Activated T-cell treated with anti-CD3 and anti-CD28 coated beads for 4 hours (primary cell): ENCODE results near the gene FEM1A.
"Not testable (repeated sequence)": the region's sequence is repeated elsewhere in the genome, so short reads cannot be mapped to it uniquely, and the experiment has no call there.

Source experiments
- DNase-seq: peaks from one replicate; pipeline ENCODE4 v3.0.0-alpha.2; 2020

FEM1A gene

DNA sequence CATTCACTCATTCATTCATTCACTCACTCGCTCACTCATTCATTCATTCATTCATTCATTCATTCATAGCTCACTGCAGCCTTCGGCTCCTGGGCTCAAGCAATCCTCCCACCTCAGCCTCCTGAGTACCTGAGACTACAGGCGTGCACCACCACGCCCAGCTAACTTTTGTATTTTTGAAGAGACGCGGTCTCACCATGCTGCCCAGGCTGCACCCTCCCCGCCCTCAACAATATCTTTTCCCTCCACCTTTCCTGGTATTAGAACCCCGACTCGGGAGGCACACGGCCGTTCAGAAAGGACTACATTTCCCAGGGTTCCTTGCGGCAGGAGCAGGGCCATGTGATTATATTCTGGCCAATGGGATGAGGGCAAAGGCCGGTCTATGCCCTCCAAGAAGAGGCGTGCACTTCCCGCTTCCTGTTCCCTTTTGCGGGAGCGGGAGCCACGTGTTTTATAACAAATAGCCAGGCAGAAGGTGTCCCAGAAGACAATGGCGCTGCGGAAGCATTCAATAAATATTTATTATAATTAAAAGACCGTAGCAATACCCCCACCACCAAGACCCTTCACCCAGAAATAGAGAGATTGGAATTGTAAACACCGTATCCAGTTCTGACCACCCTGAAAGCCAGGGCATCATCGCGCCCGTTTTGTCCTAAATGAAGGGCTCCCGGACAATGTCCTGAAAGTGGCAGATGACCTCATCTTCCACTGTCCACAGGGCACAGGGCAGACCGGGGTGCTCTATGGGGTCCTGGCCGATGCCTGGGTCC lies 24.1 kb downstream of the FEM1A start:
- peak; percentile 65 for DNase-seq

GRCh38 chr19:4816202-4816949 lies 24.8 kb downstream of the FEM1A start:
- DNase-seq, result no peak

DNA sequence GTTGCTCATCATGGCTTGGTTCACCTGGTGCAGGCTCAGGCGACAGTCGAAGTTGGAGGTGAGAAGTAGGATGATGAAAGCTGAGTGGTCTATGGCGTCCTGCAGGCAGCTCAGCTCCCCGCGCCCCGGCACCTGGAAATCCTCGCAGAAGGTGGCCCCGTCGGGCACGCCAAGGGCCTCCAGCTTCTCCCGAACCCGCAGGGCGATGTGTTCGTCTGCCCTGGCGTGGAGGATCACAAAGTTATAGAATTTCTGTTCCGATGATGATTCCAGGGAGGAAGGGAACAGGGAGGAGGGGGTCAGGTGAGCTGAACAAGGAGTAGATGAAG lies 25.4 kb downstream of the FEM1A start:
- no peak for DNase-seq

- DNase-seq, result no peak
Observed at GRCh38 chr19:4817467-4818277, 26.1 kb downstream of the FEM1A start.

DNA sequence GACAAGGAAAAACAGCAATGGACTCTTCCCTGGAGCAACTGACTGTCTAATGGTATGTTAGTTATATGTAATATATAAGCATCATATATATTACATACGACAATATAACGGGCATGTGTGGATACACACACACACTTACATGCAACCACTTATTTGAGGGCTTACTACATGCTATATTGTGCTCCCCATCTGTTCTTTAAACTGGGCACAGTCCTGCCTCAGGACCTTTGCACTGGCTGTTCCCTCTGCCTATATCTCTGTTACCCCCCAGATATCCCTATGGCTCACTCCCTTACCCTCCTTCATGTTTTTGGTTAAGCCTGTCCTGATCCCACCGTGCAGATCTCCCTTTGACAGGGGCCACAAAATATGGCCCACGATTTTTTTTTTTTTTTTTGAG lies 29.7 kb downstream of the FEM1A start:
- DNase-seq, result no peak

DNA sequence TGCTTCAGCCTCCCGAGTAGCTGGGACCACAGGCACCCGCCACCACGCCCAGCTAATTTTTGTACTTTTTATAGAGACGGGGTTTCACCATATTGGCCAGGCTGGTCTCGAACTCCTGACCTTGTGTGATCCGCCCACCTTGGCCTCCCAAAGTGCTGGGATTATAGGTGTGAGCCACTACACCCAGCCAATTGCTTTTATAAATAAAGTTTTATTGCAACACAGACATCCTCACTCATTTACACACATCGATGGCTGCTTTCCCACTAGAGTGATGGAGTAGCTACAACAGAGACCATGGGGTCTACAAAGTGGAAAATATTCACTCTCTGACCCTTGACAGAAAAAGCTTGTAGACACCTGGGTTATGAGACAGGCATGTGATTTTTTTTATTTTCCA lies 30.8 kb downstream of the FEM1A start:
- not testable (repeated sequence) for DNase-seq

DNA sequence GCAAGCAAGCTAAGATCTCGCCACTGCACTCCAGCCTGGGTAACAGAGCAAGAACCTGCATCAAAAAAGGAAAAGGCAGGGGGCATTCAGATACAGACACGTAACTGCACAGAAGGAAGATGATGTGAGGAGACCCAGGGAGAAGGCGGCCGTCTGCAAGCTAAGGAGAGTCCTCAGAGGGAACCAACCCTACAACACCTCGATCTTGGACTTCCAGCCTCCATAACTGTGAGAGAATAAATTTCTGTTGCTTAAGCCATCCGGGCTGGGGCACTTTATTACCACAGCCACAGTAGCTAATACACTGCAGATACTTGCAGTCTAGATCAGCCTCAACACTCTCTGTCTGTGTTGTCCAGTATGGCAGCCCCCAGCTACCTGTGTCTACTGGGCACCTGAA lies 32.0 kb downstream of the FEM1A start:
- DNase-seq, result no peak

- no peak for DNase-seq
Observed at GRCh38 chr19:4829001-4829712, 37.6 kb downstream of the FEM1A start.

DNA sequence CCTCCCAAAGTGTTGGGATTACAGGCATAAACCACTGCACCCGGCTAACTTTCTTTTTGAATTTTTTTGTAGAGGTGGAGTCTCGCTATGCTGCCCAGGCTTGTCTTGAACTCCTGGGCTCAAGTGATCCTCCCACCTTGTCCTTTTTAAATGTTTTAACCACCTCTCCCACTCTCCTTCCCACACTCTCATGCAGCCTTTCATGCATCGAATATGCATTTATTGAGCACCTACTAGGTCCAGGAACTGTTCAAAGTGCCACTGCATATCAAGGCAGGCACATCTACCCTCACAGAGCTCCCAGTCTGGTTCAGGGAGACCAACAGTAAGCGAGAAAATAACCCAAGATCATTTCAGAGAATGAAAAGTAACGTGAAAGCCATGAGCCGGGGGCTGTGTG lies 38.8 kb downstream of the FEM1A start:
- no peak for DNase-seq

- no peak for DNase-seq
Observed at GRCh38 chr19:4830768-4831265, 39.3 kb downstream of the FEM1A start.

- peak; percentile 80 for DNase-seq
Observed at GRCh38 chr19:4831304-4831978, 39.9 kb downstream of the FEM1A start, which contains the start of gene TICAM1. TSS of gene TICAM1 (minus strand) at chr19:4831712. CDS start at chr19:4818377, 13,335 bp downstream.

GRCh38 chr19:4831979-4832340 lies 40.4 kb downstream of the FEM1A start:
- not testable (repeated sequence) for DNase-seq

DNA sequence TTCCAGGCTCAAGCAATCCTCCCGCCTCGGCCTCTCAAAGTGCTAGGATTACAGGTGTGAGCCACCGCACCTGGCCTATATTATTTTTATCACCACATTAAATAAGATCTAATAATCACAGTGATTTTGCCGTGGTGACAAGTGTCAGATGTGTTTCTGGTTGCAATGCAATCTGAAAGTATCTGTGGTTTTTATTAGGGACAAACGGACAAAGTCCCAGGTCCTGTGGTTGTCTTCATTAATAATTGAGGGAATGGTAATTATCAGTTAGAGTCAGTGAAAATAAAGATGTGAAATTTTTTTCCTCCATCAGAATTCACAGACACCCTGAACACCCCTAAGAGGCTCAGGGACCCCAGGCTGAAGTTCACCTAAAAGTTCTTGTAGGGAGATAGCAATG lies 41.2 kb downstream of the FEM1A start:
- no peak for DNase-seq

DNA sequence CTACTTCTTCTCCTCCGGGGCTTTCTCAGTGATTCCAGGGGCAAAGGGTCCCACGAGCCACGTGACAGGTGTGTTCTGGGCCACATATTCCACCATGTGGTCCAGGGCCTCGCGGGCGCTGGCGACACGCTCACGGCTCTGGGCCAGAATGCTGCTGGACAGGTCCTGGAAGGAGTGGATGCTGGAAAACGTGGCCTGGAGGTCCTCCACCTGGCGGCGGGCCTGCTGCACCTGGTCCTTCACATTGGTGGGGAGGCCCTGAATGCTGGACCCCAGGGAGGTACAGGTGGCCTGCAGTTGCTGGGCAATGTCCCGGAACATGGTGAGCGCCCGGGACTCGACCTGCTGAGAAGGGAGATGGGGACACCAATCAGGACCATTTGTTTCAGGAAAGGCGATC lies 47.7 kb downstream of the FEM1A start:
- no peak for DNase-seq

DNA sequence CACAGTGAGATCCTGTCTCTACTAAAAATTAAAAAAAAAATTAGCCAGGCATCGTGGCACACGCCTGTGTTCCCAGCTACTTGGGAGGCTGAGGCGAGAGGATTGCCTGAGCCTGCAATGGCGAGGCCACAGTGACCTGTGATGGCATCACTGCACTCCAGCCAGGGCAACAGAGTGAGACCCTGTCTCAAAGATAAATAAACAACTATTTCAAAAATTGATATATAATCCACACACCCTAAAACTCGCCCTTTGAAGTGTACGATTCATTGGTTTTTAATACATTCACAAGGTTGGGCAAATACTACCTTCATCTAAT lies 52.1 kb downstream of the FEM1A start:
- DNase-seq, result no peak

GRCh38 chr19:4844348-4845179 lies 53.0 kb downstream of the FEM1A start:
- no peak for DNase-seq

DNA sequence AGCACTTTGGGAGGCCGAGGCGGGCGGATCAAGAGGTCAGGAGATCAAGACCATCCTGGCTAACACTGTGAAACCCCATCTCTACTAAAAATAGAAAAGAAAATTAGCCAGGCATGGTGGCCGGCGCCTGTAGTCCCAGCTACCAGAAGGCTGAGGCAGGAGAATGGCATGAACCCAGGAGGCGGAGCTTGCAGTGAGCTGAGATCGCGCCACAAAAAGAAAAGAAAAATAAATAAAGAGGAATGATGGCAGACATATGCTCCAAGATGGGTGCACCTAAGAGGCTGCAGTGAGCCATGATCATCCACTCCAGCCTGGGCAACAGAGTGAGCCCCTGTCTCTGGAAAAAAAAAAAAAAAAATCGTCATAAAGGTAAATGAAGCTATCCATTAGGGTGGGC lies 54.4 kb downstream of the FEM1A start:
- not testable (repeated sequence) for DNase-seq

DNA sequence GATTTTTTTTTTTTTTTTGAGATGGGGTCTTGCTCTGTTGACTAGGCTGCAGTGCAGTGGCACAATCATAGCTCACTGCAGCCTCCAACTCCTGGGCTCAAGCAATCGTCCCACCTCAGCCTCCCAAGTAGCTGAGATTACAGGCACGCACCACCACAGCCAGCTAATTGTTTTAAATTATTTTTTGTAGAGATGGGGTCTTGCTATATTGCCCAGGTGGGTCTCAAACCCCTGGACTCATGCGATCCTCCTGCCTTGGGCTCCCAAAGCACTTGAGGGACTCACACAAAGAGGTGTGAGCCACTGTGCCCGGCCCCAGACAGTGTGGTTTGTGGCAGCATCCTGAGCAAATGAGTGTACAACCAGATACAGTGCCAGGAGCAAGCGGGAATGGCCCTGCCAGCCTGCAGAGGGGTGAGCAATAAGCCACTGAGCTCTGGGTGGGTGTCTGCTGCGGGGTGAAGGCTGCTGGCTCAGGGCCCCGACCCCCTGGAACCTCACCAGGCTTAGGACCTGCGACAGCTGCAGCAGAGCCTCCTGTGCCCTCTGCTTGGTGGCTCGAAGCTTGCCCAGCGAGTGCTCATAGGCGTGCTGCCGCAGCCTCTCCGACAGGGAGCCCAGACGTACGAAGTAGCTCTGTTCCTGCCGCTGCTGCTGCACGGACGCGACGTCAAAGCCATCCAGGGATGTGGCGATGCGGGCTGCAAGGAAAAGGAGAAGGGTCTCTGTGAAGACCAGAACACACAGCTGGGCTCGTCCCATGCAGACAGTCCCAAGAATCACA lies 55.8 kb downstream of the FEM1A start:
- no peak for DNase-seq

GRCh38 chr19:4849019-4849418 lies 57.5 kb downstream of the FEM1A start:
- no peak for DNase-seq
